Cardiac muscle cell (in vitro differentiated cells and primary cell): ENCODE measurements around the gene SH3RF3. TPM values are rescaled to one million over a fixed set of nuclear protein-coding genes. Genes with fewer than 3 reads are reported as not detected.
A peak's percentile ranks its signal among the peaks of the same experiment; 100 is the strongest.

Experiments
- DNase-seq, 2 donors: peaks; one replicate each; pipeline versions ENCODE4 v3.0.0 to v3.0.0-alpha.2; 2010 to 2017; ENCODE audit warnings: low read depth in 1 of 2, low spot score in 1 of 2
- H3K27ac ChIP-seq: fragments of 200-600 bp; sonication (generic); 2 replicates; pipeline ENCODE4 v1.5.1; 2016
- H3K27me3 ChIP-seq: fragments of 200-600 bp; sonication (generic); 2 replicates; pipeline ENCODE4 v1.6.0; 2016; ENCODE audit warnings: control low read depth
- H3K36me3 ChIP-seq: fragments of 200-600 bp; sonication (generic); 2 replicates; pipeline ENCODE4 v1.5.1; 2016; ENCODE audit warnings: control low read depth
- H3K4me1 ChIP-seq: fragments of 200-600 bp; sonication (generic); 2 replicates; pipeline ENCODE4 v1.8.1; 2017; ENCODE audit warnings: low read depth, mild to moderate bottlenecking, mixed run types
- H3K4me3 ChIP-seq: fragments of 200-600 bp; sonication (generic); 2 replicates; pipeline ENCODE4 v1.5.1; 2016; ENCODE audit warnings: mild to moderate bottlenecking
- H3K9me3 ChIP-seq: fragments of 200-600 bp; sonication (generic); 2 replicates; pipeline ENCODE4 v1.5.1; 2017; ENCODE audit warnings: low read depth, mild to moderate bottlenecking, control low read depth
- CTCF ChIP-seq: IDR thresholded peaks from 2 replicates; pipeline ENCODE4 v1.5.1; 2012; ENCODE audit warnings: low read depth, mild to moderate bottlenecking, low read length
- polyA plus RNA-seq: library from polyadenylated mRNA; unstranded; fragments of >200 nt; fragmentation: Nextera tagmentation; extraction: Ambion mirVana; gene quantifications from 2 replicates; pipeline ENCODE4 v1.2.1, GENCODE V29; 2016
- total RNA-seq: library from RNA; depleted of rRNA; stranded (reverse); fragments of >200 nt; gene quantifications from 2 replicates; pipeline ENCODE4 v1.2.3, GENCODE V29; 2016

Gene SH3RF3
- total and polyA plus RNA-seq, 2 experiments from 2014 or later = 1.2 to 1.7 TPM

GRCh38 chr2:109125593-109126500 lies 3.2 kb upstream of the SH3RF3 start:
- no peak overlapping the region for H3K27ac ChIP-seq
- TF ChIP-seq CTCF = no peak
- no peak overlapping the region for H3K4me3 ChIP-seq
- peaks cover 44% of the 10 kb centered on the region for H3K27me3 ChIP-seq
- peak in 1 of 2 donors; percentile 89 for DNase-seq
- H3K4me1 ChIP-seq = no peaks in the 10 kb centered on the region
- no peaks in the 10 kb centered on the region for H3K9me3 ChIP-seq
- H3K36me3 ChIP-seq = no peaks in the 10 kb centered on the region

GRCh38 chr2:109126501-109126860 lies 2.5 kb upstream of the SH3RF3 start:
- no peaks in the 10 kb centered on the region for H3K36me3 ChIP-seq
- no peaks in the 10 kb centered on the region for H3K4me1 ChIP-seq
- H3K27ac ChIP-seq = no peak overlapping the region
- no peak overlapping the region for H3K4me3 ChIP-seq
- DNase-seq = peak in 1 of 2 donors; percentile 88
- no peak for TF ChIP-seq CTCF
- no peaks in the 10 kb centered on the region for H3K9me3 ChIP-seq
- peaks cover 48% of the 10 kb centered on the region for H3K27me3 ChIP-seq

- Histone ChIP-seq H3K27ac (no peak overlapping the region), H3K9me3 (no peaks in the 10 kb centered on the region), H3K4me1 (no peaks in the 10 kb centered on the region), H3K4me3 (no peak overlapping the region), H3K27me3 (peaks cover 54% of the 10 kb centered on the region), H3K36me3 (no peaks in the 10 kb centered on the region)
- DNase-seq = no peak
- no peak for TF ChIP-seq CTCF
These were observed 1.4 kb upstream of the SH3RF3 start for GRCh38 chr2:109127556-109127955.

GRCh38 chr2:109128048-109128615 lies 873 bp upstream of the SH3RF3 start:
- Histone ChIP-seq H3K27ac (no peak overlapping the region), H3K27me3 (peaks cover 60% of the 10 kb centered on the region), H3K36me3 (no peaks in the 10 kb centered on the region), H3K4me1 (no peaks in the 10 kb centered on the region), H3K9me3 (no peaks in the 10 kb centered on the region), H3K4me3 (peak overlapping the region; percentile 54)
- peak; percentile 85 for TF ChIP-seq CTCF
- DNase-seq = peak; percentile 90 to 95

- Histone ChIP-seq H3K36me3 (no peaks in the 10 kb centered on the region), H3K27me3 (peaks cover 71% of the 10 kb centered on the region), H3K4me1 (no peaks in the 10 kb centered on the region), H3K27ac (no peak overlapping the region), H3K9me3 (no peaks in the 10 kb centered on the region), H3K4me3 (peak overlapping the region; percentile 54)
- peak; percentile 34 to 53 for DNase-seq
- TF ChIP-seq CTCF = no peak
These were observed 433 bp downstream of the SH3RF3 start for GRCh38 chr2:109129356-109129920.
